HepG2 (cell line): Measurements from ENCODE around the gene TMEM258. TPM values are rescaled to one million over a fixed set of nuclear protein-coding genes. Genes with fewer than 3 reads are reported as not detected.

Source experiments
- CBX2 ChIP-seq, 2 experiments: fragments of 200-600 bp in 1 of 2; sonication (generic); formaldehyde crosslinking in 1 of 2; IDR thresholded peaks; 2 replicates each; pipeline versions ENCODE4 v1.7.0 to v1.8.1; 2018 to 2022; ENCODE audit warnings: low read depth in 2 of 2, low read length in 1 of 2, mild to moderate bottlenecking in 1 of 2, missing genetic modification reagents in 1 of 2
- ELK4 ChIP-seq: sonication (generic); formaldehyde crosslinking; IDR thresholded peaks from 2 replicates; pipeline ENCODE4 v1.9.0; 2021; ENCODE audit warnings: missing genetic modification reagents, borderline replicate concordance
- ETV5 ChIP-seq: IDR thresholded peaks from 2 replicates; pipeline ENCODE4 v1.6.1; 2018; ENCODE audit warnings: missing biosample characterization, missing genetic modification reagents, inconsistent platforms, borderline replicate concordance
- FOSL2 ChIP-seq: sonication (generic); formaldehyde crosslinking; IDR thresholded peaks from 2 replicates; pipeline ENCODE4 v1.4.0; 2020; ENCODE audit warnings: missing genetic modification reagents
- KDM5B ChIP-seq: sonication (generic); formaldehyde crosslinking; IDR thresholded peaks from 2 replicates; pipeline ENCODE4 v1.4.0; 2020; ENCODE audit warnings: missing genetic modification reagents, mild to moderate bottlenecking, borderline replicate concordance
- NKX3-1 ChIP-seq: sonication (generic); formaldehyde crosslinking; IDR thresholded peaks from 2 replicates; pipeline ENCODE4 v1.5.0; 2020; ENCODE audit warnings: missing genetic modification reagents
- RXRA ChIP-seq: sonication (generic); formaldehyde crosslinking; IDR thresholded peaks from 2 replicates; pipeline ENCODE4 v1.5.1; 2020; ENCODE audit warnings: missing genetic modification reagents
- THAP8 ChIP-seq: sonication (generic); formaldehyde crosslinking; IDR thresholded peaks from 2 replicates; pipeline ENCODE4 v1.5.1; 2020; ENCODE audit warnings: missing genetic modification reagents, mild to moderate bottlenecking, borderline replicate concordance
- ZBTB44 ChIP-seq: sonication (generic); formaldehyde crosslinking; IDR thresholded peaks from 2 replicates; pipeline ENCODE4 v1.4.0; 2020; ENCODE audit warnings: missing genetic modification reagents
- ZNF276 ChIP-seq: sonication (generic); formaldehyde crosslinking; IDR thresholded peaks from 2 replicates; pipeline ENCODE4 v1.4.0; 2020; ENCODE audit warnings: mild to moderate bottlenecking, low read depth, missing genetic modification reagents
- ZNF543 ChIP-seq: sonication (generic); formaldehyde crosslinking; IDR thresholded peaks from 2 replicates; pipeline ENCODE4 v1.4.0; 2020; ENCODE audit warnings: mild to moderate bottlenecking, missing genetic modification reagents
- ZNF546 ChIP-seq: sonication (generic); formaldehyde crosslinking; conservative IDR thresholded peaks from 2 replicates; pipeline ENCODE4 v1.8.1; 2023; ENCODE audit warnings: mild to moderate bottlenecking, missing genetic modification reagents
- ZNF710 ChIP-seq: sonication (generic); formaldehyde crosslinking; IDR thresholded peaks from 2 replicates; pipeline ENCODE4 v1.5.0; 2020; ENCODE audit warnings: mild to moderate bottlenecking, missing genetic modification reagents, borderline replicate concordance
- polyA plus RNA-seq, 8 experiments: library from polyadenylated mRNA; depleted of rRNA in 3 of 8; stranded (reverse) in 7 of 8; unstranded in 1 of 8; fragments of >200 nt; fragmentation: Illumina TruSeq in 4 of 8; extraction: Trizol in 4 of 8; gene quantifications; 2 replicates each; pipeline versions ENCODE4 v1.2.1 to v1.2.3, GENCODE V29; 2011 to 2016; ENCODE audit warnings: low read depth in 4 of 8, missing spikeins in 1 of 8, mixed read lengths in 1 of 8; ENCODE audit not compliant: insufficient read depth in 1 of 8
- total RNA-seq, 5 experiments: library from RNA; depleted of rRNA; stranded (reverse); fragments of >200 nt; fragmentation: Illumina TruSeq; extraction: Trizol; gene quantifications; 2 replicates each; pipeline ENCODE4 v1.2.3, GENCODE V29; 2016; ENCODE audit warnings: low read depth in 1 of 5
- TF ChIP-seq, protein P1 (sequence below): fragments of 450-650 bp; IDR thresholded peaks from 2 replicates; pipeline ENCODE4 v1.6.1; 2017
- TF ChIP-seq, protein P2 (sequence below): sonication (generic); formaldehyde crosslinking; IDR thresholded peaks from 2 replicates; pipeline ENCODE4 v1.5.0; 2020; ENCODE audit warnings: mild to moderate bottlenecking, low read depth, missing genetic modification reagents, borderline replicate concordance
- TF ChIP-seq, protein P3 (sequence below): sonication (generic); formaldehyde crosslinking; conservative IDR thresholded peaks from 2 replicates; pipeline ENCODE4 v1.8.0; 2022; ENCODE audit warnings: low read depth, missing genetic modification reagents

The TMEM258 gene
- total and polyA plus RNA-seq, 2 of the 13 experiments (the other 11 are each of a cell fraction or from before 2014, with no cell fraction given) = 175 to 424 TPM

GRCh38 chr11:61816736-61817455 lies 24.5 kb upstream of the TMEM258 start, which contains the start of gene FADS1 (continued):
- TF ChIP-seq ZBTB44 (CRISPR knock-in tag) (0 out of 2 replicates have a peak, but pooled peaks have one; percentile 26), RXRA (peak; percentile 55; the same call in 1 of the 2 replicates), ZNF543 (CRISPR knock-in tag) (peak; percentile 97), ZNF546 (CRISPR knock-in tag) (peak; percentile 81; the same call in 1 of the 2 replicates), CBX2 (IDR thresholded peaks at IDR 0.05; ENCODE audit: low read depth, low read length) (no peak), CBX2 (CRISPR knock-in tag; IDR thresholded peaks at IDR 0.05; ENCODE audit: low read depth) (no peak), KDM5B (CRISPR knock-in tag) (peak; percentile 87; the same call in 1 of the 2 replicates), ZNF710 (CRISPR knock-in tag) (peak; percentile 92), ETV5 (CRISPR knock-in tag) (peak; percentile 72; the same call in 1 of the 2 replicates), THAP8 (no peak), ELK4 (CRISPR knock-in tag) (0 out of 2 replicates have a peak, but pooled peaks have one; percentile 17), NKX3-1 (peak; percentile 36), ZNF276 (CRISPR knock-in tag) (peak; percentile 97), FOSL2 (CRISPR knock-in tag) (peak; percentile 52; the same call in 1 of the 2 replicates)
- TF ChIP-seq, protein P1, sequence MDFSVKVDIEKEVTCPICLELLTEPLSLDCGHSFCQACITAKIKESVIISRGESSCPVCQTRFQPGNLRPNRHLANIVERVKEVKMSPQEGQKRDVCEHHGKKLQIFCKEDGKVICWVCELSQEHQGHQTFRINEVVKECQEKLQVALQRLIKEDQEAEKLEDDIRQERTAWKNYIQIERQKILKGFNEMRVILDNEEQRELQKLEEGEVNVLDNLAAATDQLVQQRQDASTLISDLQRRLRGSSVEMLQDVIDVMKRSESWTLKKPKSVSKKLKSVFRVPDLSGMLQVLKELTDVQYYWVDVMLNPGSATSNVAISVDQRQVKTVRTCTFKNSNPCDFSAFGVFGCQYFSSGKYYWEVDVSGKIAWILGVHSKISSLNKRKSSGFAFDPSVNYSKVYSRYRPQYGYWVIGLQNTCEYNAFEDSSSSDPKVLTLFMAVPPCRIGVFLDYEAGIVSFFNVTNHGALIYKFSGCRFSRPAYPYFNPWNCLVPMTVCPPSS = no peak
- TF ChIP-seq, protein P2, sequence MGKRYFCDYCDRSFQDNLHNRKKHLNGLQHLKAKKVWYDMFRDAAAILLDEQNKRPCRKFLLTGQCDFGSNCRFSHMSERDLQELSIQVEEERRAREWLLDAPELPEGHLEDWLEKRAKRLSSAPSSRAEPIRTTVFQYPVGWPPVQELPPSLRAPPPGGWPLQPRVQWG (CRISPR knock-in tag) = no peak
- TF ChIP-seq, protein P3, sequence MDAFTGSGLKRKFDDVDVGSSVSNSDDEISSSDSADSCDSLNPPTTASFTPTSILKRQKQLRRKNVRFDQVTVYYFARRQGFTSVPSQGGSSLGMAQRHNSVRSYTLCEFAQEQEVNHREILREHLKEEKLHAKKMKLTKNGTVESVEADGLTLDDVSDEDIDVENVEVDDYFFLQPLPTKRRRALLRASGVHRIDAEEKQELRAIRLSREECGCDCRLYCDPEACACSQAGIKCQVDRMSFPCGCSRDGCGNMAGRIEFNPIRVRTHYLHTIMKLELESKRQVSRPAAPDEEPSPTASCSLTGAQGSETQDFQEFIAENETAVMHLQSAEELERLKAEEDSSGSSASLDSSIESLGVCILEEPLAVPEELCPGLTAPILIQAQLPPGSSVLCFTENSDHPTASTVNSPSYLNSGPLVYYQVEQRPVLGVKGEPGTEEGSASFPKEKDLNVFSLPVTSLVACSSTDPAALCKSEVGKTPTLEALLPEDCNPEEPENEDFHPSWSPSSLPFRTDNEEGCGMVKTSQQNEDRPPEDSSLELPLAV (CRISPR knock-in tag) = no peak
